ENCODE data around the gene NINJ2. TPM values are rescaled to one million over a fixed set of nuclear protein-coding genes. Genes with fewer than 3 reads are reported as not detected.

Gene NINJ2
- total and polyA plus RNA-seq, 7 donors: 2.0 to 12.3 (median 7.2) TPM

GRCh38 chr12:587132-588023 lies 75.9 kb downstream of the NINJ2 start:
- Histone ChIP-seq H3K4me1 (no peaks in the 10 kb centered on the region), H3K36me3 (no peaks in the 10 kb centered on the region), H3K27ac (no peak overlapping the region), H3K9me3 (no peaks in the 10 kb centered on the region), H3K27me3 (no peaks in the 10 kb centered on the region), H3K4me3 (no peak overlapping the region)
- DNase-seq: peak; percentile 46
- TF ChIP-seq POLR2A (IDR thresholded peaks at IDR 0.05): no peak
- no peak for TF ChIP-seq EP300 (IDR thresholded peaks at IDR 0.05)
- no peak for TF ChIP-seq POLR2AphosphoS5 (IDR thresholded peaks at IDR 0.05)
- TF ChIP-seq, protein P1, sequence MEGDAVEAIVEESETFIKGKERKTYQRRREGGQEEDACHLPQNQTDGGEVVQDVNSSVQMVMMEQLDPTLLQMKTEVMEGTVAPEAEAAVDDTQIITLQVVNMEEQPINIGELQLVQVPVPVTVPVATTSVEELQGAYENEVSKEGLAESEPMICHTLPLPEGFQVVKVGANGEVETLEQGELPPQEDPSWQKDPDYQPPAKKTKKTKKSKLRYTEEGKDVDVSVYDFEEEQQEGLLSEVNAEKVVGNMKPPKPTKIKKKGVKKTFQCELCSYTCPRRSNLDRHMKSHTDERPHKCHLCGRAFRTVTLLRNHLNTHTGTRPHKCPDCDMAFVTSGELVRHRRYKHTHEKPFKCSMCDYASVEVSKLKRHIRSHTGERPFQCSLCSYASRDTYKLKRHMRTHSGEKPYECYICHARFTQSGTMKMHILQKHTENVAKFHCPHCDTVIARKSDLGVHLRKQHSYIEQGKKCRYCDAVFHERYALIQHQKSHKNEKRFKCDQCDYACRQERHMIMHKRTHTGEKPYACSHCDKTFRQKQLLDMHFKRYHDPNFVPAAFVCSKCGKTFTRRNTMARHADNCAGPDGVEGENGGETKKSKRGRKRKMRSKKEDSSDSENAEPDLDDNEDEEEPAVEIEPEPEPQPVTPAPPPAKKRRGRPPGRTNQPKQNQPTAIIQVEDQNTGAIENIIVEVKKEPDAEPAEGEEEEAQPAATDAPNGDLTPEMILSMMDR (IDR thresholded peaks at IDR 0.05): no peak
- intact Hi-C loops (cut with DNase I): no loop called here
- 84 to 91% methylated on average over 18 of the region's 18 CpGs for WGBS, 2 donors

- TF ChIP-seq EP300 (IDR thresholded peaks at IDR 0.05) (no peak), POLR2A (IDR thresholded peaks at IDR 0.05) (no peak), POLR2AphosphoS5 (IDR thresholded peaks at IDR 0.05) (no peak)
- TF ChIP-seq, protein P1 (IDR thresholded peaks at IDR 0.05): no peak
- H3K4me1 ChIP-seq: no peaks in the 10 kb centered on the region
- no peaks in the 10 kb centered on the region for H3K9me3 ChIP-seq
- no peak overlapping the region for H3K27ac ChIP-seq
- no peaks in the 10 kb centered on the region for H3K27me3 ChIP-seq
- DNase-seq: peak; percentile 34
- intact Hi-C loops (cut with DNase I): no loop called here
- WGBS, 2 donors: 90% methylated on average over 16 of the region's 16 CpGs
- H3K36me3 ChIP-seq: no peaks in the 10 kb centered on the region
- H3K4me3 ChIP-seq: no peak overlapping the region
Observed at GRCh38 chr12:586318-587071, 76.8 kb downstream of the NINJ2 start.

GRCh38 chr12:585062-586061 lies 77.9 kb downstream of the NINJ2 start:
- no peak overlapping the region for H3K27ac ChIP-seq
- TF ChIP-seq POLR2A (IDR thresholded peaks at IDR 0.05) (no peak), EP300 (IDR thresholded peaks at IDR 0.05) (no peak), POLR2AphosphoS5 (IDR thresholded peaks at IDR 0.05) (no peak)
- TF ChIP-seq, protein P1 (IDR thresholded peaks at IDR 0.05): no peak
- DNase-seq: peak; percentile 33
- H3K4me3 ChIP-seq: no peak overlapping the region
- no peaks in the 10 kb centered on the region for H3K36me3 ChIP-seq
- no peaks in the 10 kb centered on the region for H3K9me3 ChIP-seq
- H3K4me1 ChIP-seq: no peaks in the 10 kb centered on the region
- intact Hi-C loops (cut with DNase I): no loop called here
- WGBS, 2 donors: 85 to 89% methylated on average over 30 of the region's 30 CpGs
- H3K27me3 ChIP-seq: no peaks in the 10 kb centered on the region

- H3K27ac ChIP-seq: no peak overlapping the region
- no peak overlapping the region for H3K4me3 ChIP-seq
- H3K4me1 ChIP-seq: no peaks in the 10 kb centered on the region
- H3K36me3 ChIP-seq: no peaks in the 10 kb centered on the region
- peak; percentile 59 for DNase-seq
- TF ChIP-seq POLR2A (IDR thresholded peaks at IDR 0.05) (no peak), EP300 (IDR thresholded peaks at IDR 0.05) (no peak), POLR2AphosphoS5 (IDR thresholded peaks at IDR 0.05) (no peak)
- TF ChIP-seq, protein P1 (IDR thresholded peaks at IDR 0.05): no peak
- 57 to 70% methylated on average over 13 of the region's 13 CpGs for WGBS, 2 donors
- no peaks in the 10 kb centered on the region for H3K9me3 ChIP-seq
- no peaks in the 10 kb centered on the region for H3K27me3 ChIP-seq
- intact Hi-C loops (cut with DNase I): no loop called here
Observed at GRCh38 chr12:583251-583869, 79.9 kb downstream of the NINJ2 start.

All from sigmoid colon (tissue), 7 donors.